GM10847 (cell line): ENCODE results near the gene ADAMTS20.

Experiments used
- POLR2A ChIP-seq: IDR thresholded peaks from 2 replicates; pipeline ENCODE4 v1.6.1; 2011; ENCODE audit not compliant: insufficient read length; ENCODE audit errors: extremely low read depth

ADAMTS20 gene

GRCh38 chr12:43551971-43552559, at the start of gene ADAMTS20:
ADAMTS20 (minus strand) TSS chr12:43552203; CDS start chr12:43551921, 282 bp downstream.
- TF ChIP-seq POLR2A = no peak

- no peak for TF ChIP-seq POLR2A
Observed at GRCh38 chr12:43599708-43600107, 47.7 kb upstream of the ADAMTS20 start.

- no peak for TF ChIP-seq POLR2A
Observed at GRCh38 chr12:43599066-43599465, 47.1 kb upstream of the ADAMTS20 start.

GRCh38 chr12:43590307-43590706, 38.3 kb upstream of the ADAMTS20 start:
- no peak for TF ChIP-seq POLR2A

GRCh38 chr12:43586646-43587245, 34.7 kb upstream of the ADAMTS20 start:
- TF ChIP-seq POLR2A = no peak

GRCh38 chr12:43585676-43586075, 33.7 kb upstream of the ADAMTS20 start:
- TF ChIP-seq POLR2A = no peak

- TF ChIP-seq POLR2A = no peak
Observed at GRCh38 chr12:43580601-43581000, 28.6 kb upstream of the ADAMTS20 start.

GRCh38 chr12:43579206-43579605, 27.2 kb upstream of the ADAMTS20 start:
- no peak for TF ChIP-seq POLR2A

GRCh38 chr12:43578782-43579181, 26.8 kb upstream of the ADAMTS20 start:
- TF ChIP-seq POLR2A = no peak

GRCh38 chr12:43577381-43577780, 25.4 kb upstream of the ADAMTS20 start:
- TF ChIP-seq POLR2A = no peak

GRCh38 chr12:43576162-43576561, 24.2 kb upstream of the ADAMTS20 start:
- TF ChIP-seq POLR2A = no peak

- TF ChIP-seq POLR2A = no peak
Observed at GRCh38 chr12:43571885-43572284, 19.9 kb upstream of the ADAMTS20 start.

GRCh38 chr12:43556057-43556456, 4.1 kb upstream of the ADAMTS20 start:
- no peak for TF ChIP-seq POLR2A

GRCh38 chr12:43551279-43551970, 578 bp downstream of the ADAMTS20 start:
- TF ChIP-seq POLR2A = no peak

GRCh38 chr12:43550831-43551271, 1.2 kb downstream of the ADAMTS20 start:
- TF ChIP-seq POLR2A = no peak

- no peak for TF ChIP-seq POLR2A
Observed at GRCh38 chr12:43544703-43545102, 7.3 kb downstream of the ADAMTS20 start.
